HCT116 (cell line): ENCODE measurements around the gene DOC2A. TPM values are rescaled to one million over a fixed set of nuclear protein-coding genes. Genes with fewer than 3 reads are reported as not detected.
A peak's percentile ranks its signal among the peaks of the same experiment; 100 is the strongest.

Experiments
- ATAC-seq: fragments of 200-7000 bp; cut with Tn5 transposase; 2 replicates; pipeline ENCODE4 v1.9.1; 2020; ENCODE audit warnings: mild to moderate bottlenecking, moderate library complexity
- BruUV-seq: library from RNA; stranded (reverse); fragments of 400-500 nt; replicated peaks from 2 replicates; lab custom pipeline; 2021; lab: Mats Ljungman, UMichigan
- CTCF ChIA-PET: fragments of 300-600 bp; sonication (Branson Sonifier 250); formaldehyde crosslinking; loops from one replicate; lab custom pipeline; 2021; ENCODE audit warnings: antibody characterized with exemption; lab: Charles Lee
- POLR2A ChIA-PET: fragments of 300-600, 350-600 bp; sonication (Branson Sonifier 250); formaldehyde crosslinking; loops from one replicate; lab custom pipeline; 2021; ENCODE audit warnings: antibody characterized with exemption; lab: Charles Lee
- RAD21 ChIA-PET, 2 experiments: fragments of 300-600 bp; sonication (Branson Sonifier 250); formaldehyde crosslinking; loops; one replicate each; lab custom pipeline; 2023; ENCODE audit warnings: low total read pairs in 2 of 2; ENCODE audit not compliant: uncharacterized antibody in 2 of 2, unreplicated experiment in 2 of 2, low non-redundant PET in 1 of 2; lab: Charles Lee
- DNase-seq: peaks from one replicate; pipeline ENCODE4 v3.0.0-alpha.2; 2010; ENCODE audit warnings: low read depth, low spot score
- H2AFZ ChIP-seq: fragments of 200-600 bp; shearing (Covaris generic), sonication (generic); 2 replicates; pipeline ENCODE4 v1.6.1; 2017; ENCODE audit warnings: low read depth, mixed run types, mixed read lengths, antibody characterized with exemption, low read length; ENCODE audit not compliant: poor library complexity, severe bottlenecking
- H3K27ac ChIP-seq: 2 replicates; pipeline ENCODE4 v1.5.1; 2012; ENCODE audit warnings: low read depth, low read length
- H3K27me3 ChIP-seq: fragments of 200-600 bp; sonication (generic); 2 replicates; pipeline ENCODE4 v1.6.1; 2016; ENCODE audit warnings: mixed run types, low read length, mixed read lengths; ENCODE audit not compliant: insufficient read depth
- H3K36me3 ChIP-seq, 2 experiments: fragments of 200-500 bp in 1 of 2; fragments of 200-600 bp in 1 of 2; sonication (Bioruptor generic) in 1 of 2; sonication (generic) in 1 of 2; 2 replicates each; pipeline versions ENCODE4 v1.5.1 to v1.6.1; 2014 to 2016; ENCODE audit warnings: low read length in 2 of 2, inconsistent platforms in 1 of 2, mixed read lengths in 1 of 2, mixed run types in 1 of 2; ENCODE audit not compliant: insufficient read depth in 2 of 2, control insufficient read depth in 1 of 2
- H3K4me1 ChIP-seq, 2 experiments: fragments of 200-600 bp in 1 of 2; sonication (generic) in 1 of 2; 2 replicates each; pipeline versions ENCODE4 v1.5.1 to v1.6.1; 2012 to 2017; ENCODE audit warnings: low read length in 2 of 2, inconsistent platforms in 1 of 2, mild to moderate bottlenecking in 1 of 2, mixed read lengths in 1 of 2, mixed run types in 1 of 2, moderate library complexity in 1 of 2; ENCODE audit not compliant: insufficient read depth in 2 of 2, control insufficient read depth in 1 of 2
- H3K4me2 ChIP-seq: fragments of 200-600 bp; sonication (generic); 2 replicates; pipeline ENCODE4 v1.6.1; 2017; ENCODE audit warnings: mixed run types, low read length, mixed read lengths
- H3K4me3 ChIP-seq, 2 experiments: fragments of 200-600 bp in 1 of 2; sonication (generic) in 1 of 2; replicated peaks in 1 of 2; 2 replicates each; pipeline ENCODE4 v1.5.1; 2011 to 2016; ENCODE audit warnings: low read length in 2 of 2, control low read depth in 1 of 2, low read depth in 1 of 2, mild to moderate bottlenecking in 1 of 2, mixed read lengths in 1 of 2, mixed run types in 1 of 2
- H3K79me2 ChIP-seq: fragments of 200-600 bp; sonication (generic); 2 replicates; pipeline ENCODE4 v1.6.1; 2017; ENCODE audit warnings: mild to moderate bottlenecking, mixed run types, low read length, moderate library complexity, mixed read lengths; ENCODE audit not compliant: insufficient read depth
- H3K9ac ChIP-seq: fragments of 200-600 bp; sonication (generic); 2 replicates; pipeline ENCODE4 v1.6.1; 2016; ENCODE audit warnings: low read length, mixed read lengths
- H3K9me2 ChIP-seq: fragments of 200-600 bp; sonication (generic), shearing (Covaris generic); 2 replicates; pipeline ENCODE4 v1.6.1; 2017; ENCODE audit warnings: mixed run types, mild to moderate bottlenecking, moderate library complexity; ENCODE audit not compliant: insufficient read depth
- H3K9me3 ChIP-seq, 2 experiments: fragments of 200-500 bp in 1 of 2; fragments of 200-600 bp in 1 of 2; sonication (Bioruptor generic) in 1 of 2; sonication (generic) in 1 of 2; 2 replicates each; pipeline ENCODE4 v1.6.1; 2014 to 2017; ENCODE audit warnings: low read length in 2 of 2, mixed read lengths in 2 of 2, inconsistent platforms in 1 of 2, low read depth in 1 of 2, mild to moderate bottlenecking in 1 of 2, mixed run types in 1 of 2, moderate library complexity in 1 of 2; ENCODE audit not compliant: control insufficient read depth in 1 of 2, insufficient read depth in 1 of 2
- H4K20me1 ChIP-seq: fragments of 200-600 bp; sonication (generic), shearing (Covaris generic); 2 replicates; pipeline ENCODE4 v1.6.1; 2017; ENCODE audit warnings: mixed run types, mild to moderate bottlenecking, moderate library complexity; ENCODE audit not compliant: insufficient read depth
- CEBPB ChIP-seq: IDR thresholded peaks from 2 replicates; pipeline ENCODE4 v1.6.1; 2012; ENCODE audit warnings: low read depth
- CTCF ChIP-seq, 3 experiments: fragments of 200-600 bp in 1 of 3; sonication (generic) in 1 of 3; IDR thresholded peaks in 2 of 3; conservative IDR thresholded peaks in 1 of 3; 2 replicates each; pipeline ENCODE4 v1.5.1; 2012 to 2017; ENCODE audit warnings: low read depth in 2 of 3, low read length in 2 of 3, antibody characterized with exemption in 1 of 3, borderline replicate concordance in 1 of 3, control low read depth in 1 of 3, mild to moderate bottlenecking in 1 of 3, mixed read lengths in 1 of 3, mixed run types in 1 of 3, moderate library complexity in 1 of 3; ENCODE audit not compliant: insufficient read depth in 1 of 3
- ELF1 ChIP-seq: IDR thresholded peaks from 2 replicates; pipeline ENCODE4 v1.6.1; 2012; ENCODE audit warnings: low read depth, borderline replicate concordance
- EZH2 ChIP-seq: fragments of 200-600 bp; sonication (generic); IDR thresholded peaks from 2 replicates; pipeline ENCODE4 v1.6.1; 2017; ENCODE audit warnings: antibody characterized with exemption, mixed run types
- EZH2phosphoT487 ChIP-seq: fragments of 200-600 bp; IDR thresholded peaks from 2 replicates; pipeline ENCODE4 v1.6.1; 2018; ENCODE audit warnings: antibody characterized with exemption, borderline replicate concordance
- FOSL1 ChIP-seq: IDR thresholded peaks from 2 replicates; pipeline ENCODE4 v1.6.1; 2012; ENCODE audit warnings: low read depth
- JUND ChIP-seq: IDR thresholded peaks from 2 replicates; pipeline ENCODE4 v1.6.1; 2012
- POLR2A ChIP-seq: IDR thresholded peaks from 2 replicates; pipeline ENCODE4 v1.7.0; 2011; ENCODE audit warnings: borderline replicate concordance; ENCODE audit not compliant: insufficient read depth, insufficient read length; ENCODE audit errors: extremely low read depth
- POLR2AphosphoS5 ChIP-seq: IDR thresholded peaks from 2 replicates; pipeline ENCODE4 v1.6.1; 2011; ENCODE audit warnings: mild to moderate bottlenecking, low read depth, low read length, moderate library complexity
- RAD21 ChIP-seq: IDR thresholded peaks from 2 replicates; pipeline ENCODE4 v1.6.1; 2012; ENCODE audit warnings: low read depth, mild to moderate bottlenecking
- SRF ChIP-seq: IDR thresholded peaks from 2 replicates; pipeline ENCODE4 v1.6.1; 2012; ENCODE audit warnings: low read depth
- TCF7L2 ChIP-seq: IDR thresholded peaks from 2 replicates; pipeline ENCODE4 v1.7.0; 2011; ENCODE audit warnings: borderline replicate concordance, inconsistent platforms; ENCODE audit not compliant: insufficient read depth, insufficient read length; ENCODE audit errors: extremely low read depth
- ZBTB33 ChIP-seq: IDR thresholded peaks from 2 replicates; pipeline ENCODE4 v1.6.1; 2011; ENCODE audit warnings: mild to moderate bottlenecking, low read length, moderate library complexity; ENCODE audit not compliant: insufficient replicate concordance; ENCODE audit errors: extremely low read depth
- ZNF274 ChIP-seq: fragments of 200-500 bp; sonication (Bioruptor generic); IDR thresholded peaks from 2 replicates; pipeline ENCODE4 v1.6.1; 2014; ENCODE audit warnings: mild to moderate bottlenecking, low read depth, low read length, inconsistent platforms
- intact Hi-C: fragments of 100-400 bp; cut with micrococcal nuclease; formaldehyde crosslinking; loops from 2 replicates; pipeline ENCODE4 v1.10.0; 2022
- total RNA-seq: library from RNA; stranded (reverse); gene quantifications from one replicate; pipeline ENCODE4 v1.2.1, GENCODE V29; 2021; ENCODE audit not compliant: unreplicated experiment
- TF ChIP-seq, protein P1 (sequence below): IDR thresholded peaks from 2 replicates; pipeline ENCODE4 v1.6.1; 2012
- TF ChIP-seq, protein P2 (sequence below): IDR thresholded peaks from 2 replicates; pipeline ENCODE4 v1.6.1; 2012

The DOC2A gene
- total RNA-seq, 1 experiment from 2014 or later: 17.3 TPM

GRCh38 chr16:30046178-30046577, 35.4 kb upstream of the DOC2A start:
- ChIA-PET POLR2A (no interaction called here), RAD21 (no interaction called here), CTCF (no interaction called here)
- H2AFZ ChIP-seq: no peak overlapping the region
- no peaks in the 10 kb centered on the region for H3K9me2 ChIP-seq
- intact Hi-C loops: no loop called here
- no peaks in the 10 kb centered on the region for H4K20me1 ChIP-seq
- no peak overlapping the region for H3K9ac ChIP-seq
- no peak overlapping the region for H3K4me3 ChIP-seq
- no peaks in the 10 kb centered on the region for H3K9me3 ChIP-seq
- TF ChIP-seq EZH2phosphoT487: no peak
- DNase-seq (no peak), ATAC-seq (peak; percentile 37; the same call in 1 of the 2 replicates)
- H3K4me2 ChIP-seq: peak overlapping the region; percentile 35; the same call in 1 of the 2 replicates
- no peak overlapping the region for H3K27ac ChIP-seq
- H3K4me1 ChIP-seq: peaks cover 8 to 18% of the 10 kb centered on the region in 2 experiments; a peak in 3 of 4 replicates
- no peaks in the 10 kb centered on the region for H3K27me3 ChIP-seq
- H3K36me3 ChIP-seq: no peaks in the 10 kb centered on the region
- H3K79me2 ChIP-seq: no peaks in the 10 kb centered on the region
- no TSS peak for BruUV-seq

DNA sequence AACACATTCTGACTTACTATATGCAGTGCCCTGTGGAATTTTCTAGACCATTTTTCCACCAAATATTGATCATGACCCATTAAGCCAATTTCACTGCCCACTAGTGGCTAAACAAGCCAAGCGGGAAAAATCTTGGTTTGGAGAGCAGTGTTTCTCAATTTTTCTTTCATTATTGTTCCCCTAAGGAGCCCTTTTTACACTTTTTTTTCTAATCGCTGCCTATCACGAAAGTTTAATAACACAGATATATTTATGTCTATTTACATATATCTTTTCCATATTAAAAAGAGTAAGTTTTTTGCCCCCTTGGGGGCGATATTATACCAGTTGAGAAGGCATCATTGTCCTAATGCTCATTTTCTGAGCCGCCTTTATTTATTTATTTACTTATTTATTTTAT, 31.0 kb upstream of the DOC2A start:
- DNase-seq (no peak), ATAC-seq (peak; percentile 60; the same call in 1 of the 2 replicates)
- H3K4me3 ChIP-seq: no peak overlapping the region
- ChIA-PET RAD21 (no interaction called here), POLR2A (no interaction called here), CTCF (interaction anchor here (0.9 to 2.7 kb wide), 3 partner anchors 10 to 51 kb away, joined by 3 to 13 read pairs (median 4); no protein-coding TSS in a partner anchor)
- no peaks in the 10 kb centered on the region for H3K79me2 ChIP-seq
- H3K36me3 ChIP-seq: no peaks in the 10 kb centered on the region
- H3K9me2 ChIP-seq: no peaks in the 10 kb centered on the region
- H3K9ac ChIP-seq: no peak overlapping the region
- H3K27ac ChIP-seq: no peak overlapping the region
- no peaks in the 10 kb centered on the region for H3K9me3 ChIP-seq
- intact Hi-C loops: no loop called here
- no TSS peak for BruUV-seq
- no peak overlapping the region for H3K4me2 ChIP-seq
- H3K4me1 ChIP-seq: peaks cover 5 to 13% of the 10 kb centered on the region in 2 experiments; a peak in 3 of 4 replicates
- H4K20me1 ChIP-seq: no peaks in the 10 kb centered on the region
- no peaks in the 10 kb centered on the region for H3K27me3 ChIP-seq
- H2AFZ ChIP-seq: no peak overlapping the region
- TF ChIP-seq ELF1 (no peak), CTCF (IDR thresholded peaks at IDR 0.05 in 2 of 3, conservative IDR thresholded peaks at IDR 0.05 in 1 of 3; ENCODE audit: borderline replicate concordance in 1 of 3, insufficient read depth in 1 of 3, low read depth in 2 of 3, low read length in 2 of 3) (peak; percentile 54 to 81 (median 58); a peak in 4 of 6 replicates), RAD21 (peak; percentile 67), EZH2phosphoT487 (no peak), POLR2A (no peak), EZH2 (no peak), JUND (no peak), ZNF274 (no peak), SRF (no peak), POLR2AphosphoS5 (no peak), ZBTB33 (no peak), TCF7L2 (no peak), CEBPB (no peak), FOSL1 (no peak)
- TF ChIP-seq, protein P1, sequence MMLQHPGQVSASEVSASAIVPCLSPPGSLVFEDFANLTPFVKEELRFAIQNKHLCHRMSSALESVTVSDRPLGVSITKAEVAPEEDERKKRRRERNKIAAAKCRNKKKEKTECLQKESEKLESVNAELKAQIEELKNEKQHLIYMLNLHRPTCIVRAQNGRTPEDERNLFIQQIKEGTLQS: no peak
- TF ChIP-seq, protein P2, sequence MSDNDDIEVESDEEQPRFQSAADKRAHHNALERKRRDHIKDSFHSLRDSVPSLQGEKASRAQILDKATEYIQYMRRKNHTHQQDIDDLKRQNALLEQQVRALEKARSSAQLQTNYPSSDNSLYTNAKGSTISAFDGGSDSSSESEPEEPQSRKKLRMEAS: no peak
